ENCODE measurements around the gene TMOD1. TPM values are rescaled to one million over a fixed set of nuclear protein-coding genes. Genes with fewer than 3 reads are reported as not detected.

Gene TMOD1
- total RNA-seq, 1 experiment from 2014 or later, result not detected

- Histone ChIP-seq H3K4me1 (ENCODE audit: insufficient read depth, low read length) (no peaks in the 10 kb centered on the region), H3K27ac (ENCODE audit: low read length) (no peak overlapping the region), H3K4me3 (ENCODE audit: low read length) (no peak overlapping the region), H3K36me3 (ENCODE audit: low read depth, low read length) (no peaks in the 10 kb centered on the region), H3K9ac (ENCODE audit: low read length) (no peak overlapping the region), H3K9me2 (replicated peaks; ENCODE audit: low read length) (no peaks in the 10 kb centered on the region), H4K20me1 (ENCODE audit: low read length) (no peaks in the 10 kb centered on the region), H3K4me2 (ENCODE audit: low read length) (no peak overlapping the region), H3K79me2 (ENCODE audit: low read length) (no peaks in the 10 kb centered on the region), H3K27me3 (ENCODE audit: low read length) (no peaks in the 10 kb centered on the region), H3K9me3 (ENCODE audit: low read length) (no peaks in the 10 kb centered on the region), H2AFZ (ENCODE audit: low read length) (no peak overlapping the region), H3F3A (ENCODE audit: low read length, unreplicated experiment) (no peaks in the 10 kb centered on the region)
- DNase-seq (no peak), ATAC-seq (no peak)
- TF ChIP-seq EZH2 (IDR thresholded peaks at IDR 0.05; ENCODE audit: low read length, unreplicated experiment), result no peak
- no peak for TF ChIP-seq CTCF (conservative IDR thresholded peaks at IDR 0.05; ENCODE audit: low read depth, low read length)
- no peak for TF ChIP-seq EZH2phosphoT487 (IDR thresholded peaks at IDR 0.05; ENCODE audit: borderline replicate concordance, low read length)
- BruUV-seq (replicated peaks), result no TSS peak
- POLR2A ChIA-PET (ENCODE audit: unreplicated experiment), result no interaction called here
- CTCF ChIA-PET, result no interaction called here
- intact Hi-C loops (cut with micrococcal nuclease), result no loop called here
Observed at GRCh38 chr9:97547098-97547829, 45.8 kb downstream of the TMOD1 start.

- Histone ChIP-seq H3K9ac (ENCODE audit: low read length) (no peak overlapping the region), H3F3A (ENCODE audit: low read length, unreplicated experiment) (no peaks in the 10 kb centered on the region), H2AFZ (ENCODE audit: low read length) (no peak overlapping the region), H3K79me2 (ENCODE audit: low read length) (no peaks in the 10 kb centered on the region), H3K9me2 (replicated peaks; ENCODE audit: low read length) (no peaks in the 10 kb centered on the region), H3K27ac (ENCODE audit: low read length) (no peak overlapping the region), H3K4me2 (ENCODE audit: low read length) (no peak overlapping the region), H3K4me1 (ENCODE audit: insufficient read depth, low read length) (no peaks in the 10 kb centered on the region), H3K9me3 (ENCODE audit: low read length) (no peaks in the 10 kb centered on the region), H3K36me3 (ENCODE audit: low read depth, low read length) (no peaks in the 10 kb centered on the region), H4K20me1 (ENCODE audit: low read length) (no peaks in the 10 kb centered on the region), H3K27me3 (ENCODE audit: low read length) (no peaks in the 10 kb centered on the region), H3K4me3 (ENCODE audit: low read length) (no peak overlapping the region)
- ATAC-seq, result no peak
- TF ChIP-seq EZH2phosphoT487 (IDR thresholded peaks at IDR 0.05; ENCODE audit: borderline replicate concordance, low read length) (no peak), CTCF (conservative IDR thresholded peaks at IDR 0.05; ENCODE audit: low read depth, low read length) (no peak), EZH2 (IDR thresholded peaks at IDR 0.05; ENCODE audit: low read length, unreplicated experiment) (no peak)
- intact Hi-C loops (cut with micrococcal nuclease), result no loop called here
- ChIA-PET CTCF (no interaction called here), POLR2A (ENCODE audit: unreplicated experiment) (no interaction called here)
- BruUV-seq (replicated peaks), result no TSS peak
- no peak for DNase-seq
Observed at GRCh38 chr9:97548379-97548778, 46.9 kb downstream of the TMOD1 start.

GRCh38 chr9:97548819-97549540, 47.5 kb downstream of the TMOD1 start:
- ChIA-PET POLR2A (ENCODE audit: unreplicated experiment) (no interaction called here), CTCF (no interaction called here)
- intact Hi-C loops (cut with micrococcal nuclease), result no loop called here

More at GRCh38 chr9:97548819-97549540, 47.5 kb downstream of the TMOD1 start:
- Histone ChIP-seq H3F3A (ENCODE audit: low read length, unreplicated experiment) (no peaks in the 10 kb centered on the region), H3K4me3 (ENCODE audit: low read length) (no peak overlapping the region), H3K27me3 (ENCODE audit: low read length) (no peaks in the 10 kb centered on the region), H3K4me1 (ENCODE audit: insufficient read depth, low read length) (no peaks in the 10 kb centered on the region), H3K79me2 (ENCODE audit: low read length) (no peaks in the 10 kb centered on the region), H3K9me3 (ENCODE audit: low read length) (no peaks in the 10 kb centered on the region), H3K4me2 (ENCODE audit: low read length) (no peak overlapping the region), H2AFZ (ENCODE audit: low read length) (no peak overlapping the region), H3K9me2 (replicated peaks; ENCODE audit: low read length) (no peaks in the 10 kb centered on the region), H3K9ac (ENCODE audit: low read length) (no peak overlapping the region), H3K36me3 (ENCODE audit: low read depth, low read length) (no peaks in the 10 kb centered on the region), H3K27ac (ENCODE audit: low read length) (no peak overlapping the region), H4K20me1 (ENCODE audit: low read length) (no peaks in the 10 kb centered on the region)
- no TSS peak for BruUV-seq (replicated peaks)
- TF ChIP-seq CTCF (conservative IDR thresholded peaks at IDR 0.05; ENCODE audit: low read depth, low read length), result no peak
- no peak for TF ChIP-seq EZH2 (IDR thresholded peaks at IDR 0.05; ENCODE audit: low read length, unreplicated experiment)
- TF ChIP-seq EZH2phosphoT487 (IDR thresholded peaks at IDR 0.05; ENCODE audit: borderline replicate concordance, low read length), result no peak
- ATAC-seq (no peak), DNase-seq (no peak)
